ENCODE results near the gene MRPL21. TPM values are rescaled to one million over a fixed set of nuclear protein-coding genes. Genes with fewer than 3 reads are reported as not detected.

MRPL21 gene
- polyA plus RNA-seq, 4 donors, result 61.4 to 135 (median 99.9) TPM

- 91% methylated on average over 7 of the region's 7 CpGs for WGBS, 3 donors
- peaks cover 22 to 99% (median 29%) of the 10 kb centered on the region in 3 donors for H3K36me3 ChIP-seq (ENCODE audit: control insufficient read depth in 3 of 3, insufficient read depth in 2 of 3, low read depth in 1 of 3, low read length in 3 of 3)
- DNase-seq (no peak), FAIRE-seq (no peak)
- H3K4me3 ChIP-seq (ENCODE audit: low read depth in 1 of 3, low read length in 3 of 3), result no peak overlapping the region
- H3K9me3 ChIP-seq (ENCODE audit: control insufficient read depth in 2 of 2, insufficient read depth in 1 of 2, low read depth in 1 of 2, low read length in 1 of 2), result peaks cover 0 to under 1% of the 10 kb centered on the region in 2 donors
- H3K27me3 ChIP-seq (ENCODE audit: control insufficient read depth in 3 of 3, insufficient read depth in 3 of 3, low read length in 3 of 3), result no peaks in the 10 kb centered on the region
- no peak overlapping the region for H3K27ac ChIP-seq (ENCODE audit: low read depth in 1 of 3, low read length in 2 of 3)
- no peaks in the 10 kb centered on the region for H3K4me1 ChIP-seq (ENCODE audit: control insufficient read depth in 3 of 3, insufficient read depth in 2 of 3, low read depth in 1 of 3, low read length in 2 of 3)
Observed at GRCh38 chr11:68932358-68932757, 28.7 kb upstream of the MRPL21 start.

GRCh38 chr11:68931911-68932310 is 28.3 kb upstream of the MRPL21 start:
- DNase-seq (no peak), FAIRE-seq (no peak)
- Histone ChIP-seq H3K36me3 (ENCODE audit: control insufficient read depth in 3 of 3, insufficient read depth in 2 of 3, low read depth in 1 of 3, low read length in 3 of 3) (peaks cover 22 to 98% (median 27%) of the 10 kb centered on the region in 3 donors), H3K27ac (ENCODE audit: low read depth in 1 of 3, low read length in 2 of 3) (no peak overlapping the region), H3K4me3 (ENCODE audit: low read depth in 1 of 3, low read length in 3 of 3) (no peak overlapping the region), H3K9me3 (ENCODE audit: control insufficient read depth in 2 of 2, insufficient read depth in 1 of 2, low read depth in 1 of 2, low read length in 1 of 2) (peaks cover 0 to 5% of the 10 kb centered on the region in 2 donors), H3K4me1 (ENCODE audit: control insufficient read depth in 3 of 3, insufficient read depth in 2 of 3, low read depth in 1 of 3, low read length in 2 of 3) (no peaks in the 10 kb centered on the region), H3K27me3 (ENCODE audit: control insufficient read depth in 3 of 3, insufficient read depth in 3 of 3, low read length in 3 of 3) (no peaks in the 10 kb centered on the region)
- WGBS, 3 donors, result 90 to 93% (median 93%) methylated on average over 17 of the region's 17 CpGs

GRCh38 chr11:68930991-68931855 is 27.6 kb upstream of the MRPL21 start:
- WGBS, 3 donors, result 94% methylated on average over 21 of the region's 21 CpGs
- FAIRE-seq (no peak), DNase-seq (no peak)
- Histone ChIP-seq H3K4me1 (ENCODE audit: control insufficient read depth in 3 of 3, insufficient read depth in 2 of 3, low read depth in 1 of 3, low read length in 2 of 3) (no peaks in the 10 kb centered on the region), H3K36me3 (ENCODE audit: control insufficient read depth in 3 of 3, insufficient read depth in 2 of 3, low read depth in 1 of 3, low read length in 3 of 3) (peaks cover 21 to 98% (median 22%) of the 10 kb centered on the region in 3 donors), H3K27ac (ENCODE audit: low read depth in 1 of 3, low read length in 2 of 3) (no peak overlapping the region), H3K4me3 (ENCODE audit: low read depth in 1 of 3, low read length in 3 of 3) (no peak overlapping the region), H3K27me3 (ENCODE audit: control insufficient read depth in 3 of 3, insufficient read depth in 3 of 3, low read length in 3 of 3) (no peaks in the 10 kb centered on the region), H3K9me3 (ENCODE audit: control insufficient read depth in 2 of 2, insufficient read depth in 1 of 2, low read depth in 1 of 2, low read length in 1 of 2) (peaks cover 0 to 10% of the 10 kb centered on the region in 2 donors)

- H3K36me3 ChIP-seq (ENCODE audit: control insufficient read depth in 3 of 3, insufficient read depth in 2 of 3, low read depth in 1 of 3, low read length in 3 of 3), result peaks cover 17 to 90% (median 20%) of the 10 kb centered on the region in 3 donors
- no peak overlapping the region for H3K4me3 ChIP-seq (ENCODE audit: low read depth in 1 of 3, low read length in 3 of 3)
- peaks cover 0 to 22% of the 10 kb centered on the region in 2 donors for H3K9me3 ChIP-seq (ENCODE audit: control insufficient read depth in 2 of 2, insufficient read depth in 1 of 2, low read depth in 1 of 2, low read length in 1 of 2)
- no peak for DNase-seq
- no peaks in the 10 kb centered on the region for H3K4me1 ChIP-seq (ENCODE audit: control insufficient read depth in 3 of 3, insufficient read depth in 2 of 3, low read depth in 1 of 3, low read length in 2 of 3)
- FAIRE-seq, result no peak
- WGBS, 3 donors, result 93 to 96% (median 94%) methylated on average over 20 of the region's 20 CpGs
- H3K27me3 ChIP-seq (ENCODE audit: control insufficient read depth in 3 of 3, insufficient read depth in 3 of 3, low read length in 3 of 3), result no peaks in the 10 kb centered on the region
- H3K27ac ChIP-seq (ENCODE audit: low read depth in 1 of 3, low read length in 2 of 3), result no peak overlapping the region
Observed at GRCh38 chr11:68929706-68930570, 26.3 kb upstream of the MRPL21 start.

GRCh38 chr11:68929135-68929534 is 25.5 kb upstream of the MRPL21 start:
- H3K9me3 ChIP-seq (ENCODE audit: control insufficient read depth in 2 of 2, insufficient read depth in 1 of 2, low read depth in 1 of 2, low read length in 1 of 2), result peaks cover 0 to 30% of the 10 kb centered on the region in 2 donors
- H3K27ac ChIP-seq (ENCODE audit: low read depth in 1 of 3, low read length in 2 of 3), result no peak overlapping the region
- no peak overlapping the region for H3K4me3 ChIP-seq (ENCODE audit: low read depth in 1 of 3, low read length in 3 of 3)
- DNase-seq, result no peak
- no peaks in the 10 kb centered on the region for H3K4me1 ChIP-seq (ENCODE audit: control insufficient read depth in 3 of 3, insufficient read depth in 2 of 3, low read depth in 1 of 3, low read length in 2 of 3)
- no peak for FAIRE-seq
- peaks cover 23 to 89% (median 23%) of the 10 kb centered on the region in 3 donors for H3K36me3 ChIP-seq (ENCODE audit: control insufficient read depth in 3 of 3, insufficient read depth in 2 of 3, low read depth in 1 of 3, low read length in 3 of 3)
- no peaks in the 10 kb centered on the region for H3K27me3 ChIP-seq (ENCODE audit: control insufficient read depth in 3 of 3, insufficient read depth in 3 of 3, low read length in 3 of 3)
- WGBS, 3 donors, result 96 to 97% (median 97%) methylated on average over 20 of the region's 20 CpGs

GRCh38 chr11:68928136-68928880 is 24.7 kb upstream of the MRPL21 start:
- WGBS, 3 donors, result 85 to 96% (median 95%) methylated on average over 6 of the region's 6 CpGs
- no peak overlapping the region for H3K4me3 ChIP-seq (ENCODE audit: low read depth in 1 of 3, low read length in 3 of 3)
- H3K36me3 ChIP-seq (ENCODE audit: control insufficient read depth in 3 of 3, insufficient read depth in 2 of 3, low read depth in 1 of 3, low read length in 3 of 3), result peaks cover 20 to 89% (median 23%) of the 10 kb centered on the region in 3 donors
- DNase-seq (no peak), FAIRE-seq (no peak)
- H3K4me1 ChIP-seq (ENCODE audit: control insufficient read depth in 3 of 3, insufficient read depth in 2 of 3, low read depth in 1 of 3, low read length in 2 of 3), result no peaks in the 10 kb centered on the region
- peak overlapping the region in 2 of 3 donors; percentile 18 to 58 for H3K27ac ChIP-seq (ENCODE audit: low read depth in 1 of 3, low read length in 2 of 3)
- no peaks in the 10 kb centered on the region for H3K27me3 ChIP-seq (ENCODE audit: control insufficient read depth in 3 of 3, insufficient read depth in 3 of 3, low read length in 3 of 3)
- H3K9me3 ChIP-seq (ENCODE audit: control insufficient read depth in 2 of 2, insufficient read depth in 1 of 2, low read depth in 1 of 2, low read length in 1 of 2), result peaks cover 0 to 36% of the 10 kb centered on the region in 2 donors

GRCh38 chr11:68927280-68928135 is 23.9 kb upstream of the MRPL21 start:
- Histone ChIP-seq H3K4me1 (ENCODE audit: control insufficient read depth in 3 of 3, insufficient read depth in 2 of 3, low read depth in 1 of 3, low read length in 2 of 3) (no peaks in the 10 kb centered on the region), H3K36me3 (ENCODE audit: control insufficient read depth in 3 of 3, insufficient read depth in 2 of 3, low read depth in 1 of 3, low read length in 3 of 3) (peaks cover 20 to 84% (median 23%) of the 10 kb centered on the region in 3 donors), H3K4me3 (ENCODE audit: low read depth in 1 of 3, low read length in 3 of 3) (no peak overlapping the region), H3K27ac (ENCODE audit: low read depth in 1 of 3, low read length in 2 of 3) (peak overlapping the region in 2 of 3 donors; percentile 33 to 58), H3K9me3 (ENCODE audit: control insufficient read depth in 2 of 2, insufficient read depth in 1 of 2, low read depth in 1 of 2, low read length in 1 of 2) (peaks cover 0 to 37% of the 10 kb centered on the region in 2 donors), H3K27me3 (ENCODE audit: control insufficient read depth in 3 of 3, insufficient read depth in 3 of 3, low read length in 3 of 3) (no peaks in the 10 kb centered on the region)
- FAIRE-seq (no peak), DNase-seq (no peak)
- 65 to 97% (median 89%) methylated on average over 12 of the region's 12 CpGs for WGBS, 3 donors

All from small intestine (tissue), 7 donors.